HL-60/S4 (cell line): ENCODE measurements around the gene KCNJ11.

ENCODE experiments used
- in situ Hi-C: fragments of 300-500 bp; cut with MboI; formaldehyde crosslinking; loops from 2 replicates; pipeline ENCODE4 v1.14.3; 2022; ENCODE audit warnings: low sequenced_read_pairs

KCNJ11 gene

DNA sequence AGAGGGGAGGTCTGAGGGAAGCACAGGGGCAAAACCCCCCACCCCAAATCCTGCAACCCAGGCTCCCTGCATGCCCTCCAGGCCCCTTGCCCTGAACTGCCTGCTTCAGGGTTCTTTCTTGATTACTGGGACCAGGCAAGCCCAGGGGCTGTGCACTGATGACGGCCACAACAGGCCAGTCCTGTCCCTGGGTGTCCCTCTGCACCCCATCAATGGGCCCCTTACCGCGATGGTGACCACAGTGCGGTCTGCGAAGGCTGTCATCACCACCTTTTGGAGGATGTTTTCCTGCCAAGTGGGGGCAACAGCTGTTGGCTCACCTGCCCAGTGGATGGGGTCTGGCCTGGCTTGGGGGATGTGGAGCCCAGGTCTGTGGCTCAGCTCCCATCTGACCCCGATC lies 5.0 kb upstream of the KCNJ11 start:
- in situ Hi-C loops: loop anchor here (10.0 kb wide), 1 partner anchor 101 kb away; no protein-coding TSS in a partner anchor

DNA sequence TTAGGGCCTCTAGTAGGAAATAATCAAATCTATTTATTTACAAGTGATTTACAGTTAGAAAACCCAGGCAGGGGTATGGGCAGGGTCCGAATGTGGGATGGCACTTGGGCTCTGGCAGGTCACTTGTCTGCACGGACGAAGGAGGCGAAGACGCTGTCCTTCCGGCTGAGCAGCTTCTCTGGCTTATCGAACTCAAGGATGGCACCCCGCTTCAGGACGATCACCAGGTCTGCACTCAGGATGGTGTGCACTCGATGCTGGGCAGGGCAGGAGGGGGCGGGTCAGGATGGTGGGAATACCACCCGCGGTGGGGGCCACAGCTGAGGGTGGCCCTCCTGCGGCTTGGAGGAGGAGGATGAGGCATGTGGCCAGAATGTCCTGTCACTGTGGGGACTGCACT lies 4.4 kb upstream of the KCNJ11 start:
- in situ Hi-C loops: loop anchor here (10.0 kb wide), 1 partner anchor 102 kb away; no protein-coding TSS in a partner anchor

DNA sequence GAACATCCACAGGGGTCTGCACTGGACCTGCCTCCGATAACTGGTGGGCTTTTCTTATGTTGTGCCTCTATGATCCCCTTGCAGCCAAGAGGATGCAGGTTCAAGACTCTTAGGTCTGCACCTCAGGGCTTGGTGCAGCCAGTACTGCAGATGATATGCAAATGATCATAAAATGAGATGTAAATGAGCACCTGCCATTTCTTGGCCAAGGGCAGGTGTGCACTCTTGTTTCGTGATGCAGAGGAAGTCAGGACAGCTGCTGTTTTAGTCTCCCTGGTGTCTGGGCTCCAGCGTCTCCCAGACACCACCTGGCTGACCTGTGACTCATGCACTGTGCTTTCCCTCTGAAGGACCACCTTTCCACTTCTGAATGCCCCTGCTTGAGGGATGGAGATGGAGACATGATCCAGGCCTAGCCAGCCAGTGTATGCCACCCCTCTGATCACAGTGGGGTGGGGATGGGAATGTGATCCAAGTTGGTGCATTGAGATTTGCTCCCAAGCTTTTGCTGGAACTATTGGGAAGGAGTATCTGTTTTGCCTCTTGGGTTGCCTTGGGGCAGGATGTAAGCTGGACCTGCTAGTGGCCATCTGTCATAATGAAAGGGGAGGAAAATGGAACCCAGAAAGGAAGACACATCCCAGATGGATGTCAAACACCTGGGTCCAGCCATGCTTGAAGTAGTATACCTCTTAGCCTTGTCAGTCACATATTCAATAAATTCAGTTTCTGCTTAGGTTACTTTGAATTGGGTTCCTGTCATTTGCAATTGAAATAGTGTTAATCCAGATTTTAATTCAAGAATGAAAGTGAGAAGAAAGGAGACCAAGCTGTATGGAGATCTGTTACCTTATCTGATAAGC lies 3.3 kb upstream of the KCNJ11 start:
- in situ Hi-C loops: loop anchor here (10.0 kb wide), 1 partner anchor 103 kb away; no protein-coding TSS in a partner anchor

DNA sequence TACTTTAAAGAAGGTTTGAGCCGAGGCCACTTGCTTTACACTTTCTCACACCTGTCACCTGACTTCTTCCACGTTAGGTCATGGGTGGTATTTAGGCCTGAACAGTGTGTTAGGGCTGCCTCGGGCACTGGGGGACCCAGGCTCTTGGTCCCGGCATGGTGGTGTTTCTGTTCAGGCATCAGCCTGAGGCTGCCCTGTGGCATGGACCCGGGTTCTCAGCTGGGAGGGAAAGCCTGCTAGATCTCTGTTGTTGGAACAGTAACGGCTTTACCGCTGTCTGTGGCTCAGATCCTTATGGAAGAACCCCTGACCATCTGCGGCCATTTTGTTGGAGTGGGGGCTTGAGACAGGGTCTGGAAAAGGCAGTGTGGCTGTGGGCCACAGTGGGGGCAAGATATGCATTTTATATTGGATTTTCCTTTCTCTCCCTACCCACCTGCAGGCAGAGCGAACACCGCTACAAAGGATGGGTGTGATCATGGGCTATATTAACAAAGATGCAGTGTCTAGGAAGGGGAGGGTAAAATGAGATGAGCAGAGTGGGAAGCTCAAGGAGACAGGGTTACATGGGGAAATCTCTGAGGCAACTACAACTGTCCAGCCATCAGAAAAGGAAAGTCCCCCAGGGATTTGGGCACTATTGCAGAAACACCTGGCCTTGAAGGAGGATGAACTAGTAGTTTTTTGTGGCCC lies 1.6 kb upstream of the KCNJ11 start:
- in situ Hi-C loops: loop anchor here (10.0 kb wide), 1 partner anchor 105 kb away; no protein-coding TSS in a partner anchor

DNA sequence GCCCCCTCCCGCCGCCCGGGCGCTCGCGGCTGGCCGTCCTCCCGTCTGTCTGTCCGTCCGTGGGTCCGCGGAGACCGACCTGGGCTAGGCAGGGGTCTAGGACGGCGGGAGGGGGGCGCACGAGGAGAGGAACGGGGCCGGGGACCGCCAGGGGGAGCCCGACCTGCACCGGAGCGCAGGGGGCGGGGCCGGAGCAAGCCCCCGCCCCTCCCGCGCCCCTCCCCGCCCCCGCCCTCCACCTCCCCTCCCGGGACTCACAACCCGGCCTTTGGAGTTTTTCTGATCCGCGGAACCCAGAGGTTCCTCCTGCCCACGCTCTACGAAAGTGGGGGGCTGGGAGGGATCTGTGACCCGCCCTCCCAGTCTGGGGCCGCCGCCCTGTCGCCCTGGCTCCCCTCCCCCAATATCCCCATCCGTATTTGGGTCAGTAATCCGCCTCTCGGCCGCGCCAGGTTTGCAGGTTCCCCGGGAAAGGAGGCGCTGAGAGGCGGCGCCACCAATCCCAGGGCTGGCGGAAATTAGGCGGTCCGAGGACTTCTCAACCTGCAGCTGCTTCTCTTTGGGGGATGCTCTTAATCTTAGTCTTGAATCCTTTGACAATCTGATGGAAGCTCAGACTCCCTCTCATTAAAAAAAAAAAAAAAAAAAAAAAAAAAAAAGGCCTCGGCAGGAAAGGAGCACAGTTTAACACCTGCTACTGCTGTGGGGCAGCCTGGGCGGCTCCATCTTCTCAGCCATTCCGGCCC lies 925 bp upstream of the KCNJ11 start:
- in situ Hi-C loops: no loop called here

DNA sequence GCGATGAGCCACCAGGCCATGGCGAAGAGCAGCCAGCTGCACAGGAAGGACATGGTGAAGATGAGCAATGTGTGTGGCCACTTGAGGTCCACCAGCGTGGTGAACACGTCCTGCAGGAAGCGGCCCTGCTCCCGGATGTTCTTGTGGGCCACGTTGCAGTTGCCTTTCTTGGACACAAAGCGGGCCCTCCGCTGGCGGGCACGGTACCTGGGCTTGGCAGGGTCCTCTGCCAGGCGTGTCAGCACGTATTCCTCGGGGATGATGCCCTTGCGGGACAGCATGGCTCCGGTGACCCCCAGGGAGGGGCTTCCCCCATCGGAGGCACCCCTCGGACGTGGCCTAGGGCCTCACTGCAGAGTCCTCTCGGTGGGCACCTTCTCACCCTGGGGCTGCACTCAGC lies 648 bp downstream of the KCNJ11 start:
- in situ Hi-C loops: no loop called here

DNA sequence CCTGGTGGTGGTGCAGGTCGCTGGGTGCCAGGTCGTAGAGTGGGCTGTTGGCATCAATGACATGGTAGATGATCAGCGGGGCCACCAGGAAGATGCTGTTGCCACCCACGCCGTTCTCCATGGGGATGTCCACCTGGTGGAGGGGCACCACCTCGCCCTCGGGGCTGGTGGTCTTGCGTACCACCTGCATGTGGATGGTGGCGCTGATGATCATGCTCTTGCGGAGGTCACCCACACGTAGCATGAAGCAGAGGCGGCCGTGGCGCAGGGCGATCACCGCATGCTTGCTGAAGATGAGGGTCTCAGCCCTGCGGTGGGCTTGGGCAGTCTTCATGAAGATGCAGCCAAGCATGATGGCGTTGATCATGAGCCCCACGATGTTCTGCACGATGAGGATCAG lies 1.2 kb downstream of the KCNJ11 start:
- in situ Hi-C loops: no loop called here

DNA sequence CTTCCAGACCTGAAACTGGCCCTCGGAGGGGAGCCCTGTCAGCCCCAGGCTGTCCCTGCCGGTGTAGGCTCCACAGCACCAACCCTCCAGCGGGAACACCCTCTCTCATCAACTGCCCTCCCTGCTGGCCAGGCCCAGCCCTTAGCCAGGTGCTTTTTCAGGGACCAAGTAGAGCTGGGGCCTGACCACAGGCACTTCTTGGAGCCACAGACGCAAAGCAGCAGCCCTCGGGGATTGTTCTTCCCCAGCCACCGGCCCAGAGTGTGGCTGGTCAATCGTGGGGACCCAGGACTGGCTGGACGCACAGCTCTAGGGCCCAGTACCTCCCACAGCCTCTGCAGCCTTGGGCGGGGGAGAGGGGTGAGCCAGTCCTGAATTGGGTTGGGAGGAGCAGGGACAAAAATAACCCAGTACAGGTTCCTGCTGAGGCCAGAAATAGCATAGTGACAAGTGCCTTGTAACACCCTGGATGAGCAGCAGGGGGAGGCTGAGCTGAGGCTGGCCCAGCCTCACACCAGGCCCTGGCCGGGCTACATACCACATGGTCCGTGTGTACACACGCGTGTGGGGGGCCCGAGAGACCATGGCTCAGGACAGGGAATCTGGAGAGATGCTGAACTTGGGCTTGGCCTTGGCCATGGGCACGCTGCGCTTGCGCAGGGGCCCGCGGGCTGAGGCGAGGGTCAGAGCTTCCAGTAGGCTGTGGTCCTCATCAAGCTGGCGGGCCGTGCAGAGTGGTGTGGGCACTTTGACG lies 2.0 kb downstream of the KCNJ11 start:
- in situ Hi-C loops: no loop called here

DNA sequence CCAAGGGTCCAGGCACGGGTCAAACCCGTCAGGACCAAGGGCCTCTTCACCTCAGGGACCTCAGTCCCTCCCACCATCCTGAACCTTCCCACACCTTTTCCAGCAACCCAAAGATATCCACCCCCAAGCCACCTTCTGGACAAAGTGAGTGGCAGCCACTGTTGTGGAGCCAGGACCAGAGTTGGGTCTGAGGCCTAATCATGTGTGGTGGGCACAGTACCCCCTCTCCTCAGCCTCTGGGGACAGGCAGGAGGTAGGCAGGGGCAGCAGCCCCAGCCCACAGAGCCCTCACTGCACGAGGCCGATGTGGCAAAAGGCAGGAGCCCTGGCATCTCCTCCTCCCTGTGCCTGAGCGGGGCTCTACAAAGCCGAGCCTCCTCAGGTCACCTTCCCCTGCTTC lies 2.5 kb downstream of the KCNJ11 start:
- in situ Hi-C loops: no loop called here

DNA sequence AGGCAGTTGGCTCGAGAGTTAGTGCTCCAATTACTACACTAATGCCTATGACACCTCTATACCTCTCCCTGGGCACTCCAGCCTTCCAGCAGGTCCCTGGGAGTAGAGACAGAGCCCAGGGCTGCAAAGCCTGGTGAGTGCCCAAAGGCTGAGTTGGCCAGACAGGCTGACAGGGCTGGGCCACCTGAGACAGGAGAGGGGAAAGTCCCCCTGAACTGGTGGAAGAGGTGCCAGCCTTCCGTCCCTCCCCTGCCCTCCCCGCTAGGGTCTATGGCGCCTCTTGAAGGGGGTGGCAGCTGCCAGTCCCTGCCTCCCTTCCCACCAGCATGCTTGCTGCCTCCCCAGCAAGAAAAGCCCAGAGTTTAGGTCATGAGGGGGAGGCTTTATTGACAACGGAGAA lies 3.0 kb downstream of the KCNJ11 start:
- in situ Hi-C loops: no loop called here

DNA sequence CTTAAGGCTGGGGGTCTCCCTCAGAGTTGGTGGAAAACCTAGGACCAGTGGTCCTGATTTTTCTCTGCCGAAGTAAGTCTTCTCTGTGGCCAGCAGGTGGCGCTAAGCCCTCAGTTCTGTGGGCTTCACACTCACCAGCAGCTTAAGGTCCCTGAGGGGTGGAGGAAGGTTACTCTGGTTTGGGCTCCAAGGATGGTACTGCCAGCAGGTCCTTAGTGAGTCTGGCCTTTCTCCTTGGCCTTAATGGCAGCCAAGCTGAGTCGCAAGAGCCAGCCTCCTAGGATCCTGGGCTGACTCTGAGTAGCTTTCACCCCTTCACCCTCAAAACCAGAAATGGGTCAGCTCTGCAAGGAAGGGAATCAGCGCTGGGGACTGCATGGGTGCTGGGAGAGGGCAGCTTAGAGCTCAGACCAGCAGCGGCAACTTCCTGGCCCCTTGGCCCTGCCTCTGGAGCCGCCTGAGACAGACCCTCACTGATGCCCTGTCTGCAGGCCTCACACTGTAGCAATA lies 4.4 kb downstream of the KCNJ11 start:
- in situ Hi-C loops: no loop called here

DNA sequence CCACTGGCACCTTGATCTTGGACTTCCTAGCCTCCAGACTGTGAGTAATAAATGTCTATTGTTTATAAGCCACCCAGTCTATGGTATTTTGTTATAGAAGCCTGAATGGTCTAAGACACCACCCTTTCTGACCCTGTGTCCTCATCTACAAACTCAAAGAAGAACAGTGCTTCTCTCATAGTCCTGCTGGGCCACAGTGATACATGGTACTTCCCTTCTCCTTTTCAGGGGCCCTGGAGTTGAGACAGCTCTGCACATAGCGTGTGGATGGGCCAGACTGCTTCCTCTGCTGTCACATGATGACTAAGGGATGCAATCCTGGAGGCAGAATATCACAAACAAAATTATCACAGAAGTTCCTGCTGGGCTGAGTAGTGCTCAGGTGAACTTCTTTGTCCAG lies 5.0 kb downstream of the KCNJ11 start:
- in situ Hi-C loops: no loop called here

DNA sequence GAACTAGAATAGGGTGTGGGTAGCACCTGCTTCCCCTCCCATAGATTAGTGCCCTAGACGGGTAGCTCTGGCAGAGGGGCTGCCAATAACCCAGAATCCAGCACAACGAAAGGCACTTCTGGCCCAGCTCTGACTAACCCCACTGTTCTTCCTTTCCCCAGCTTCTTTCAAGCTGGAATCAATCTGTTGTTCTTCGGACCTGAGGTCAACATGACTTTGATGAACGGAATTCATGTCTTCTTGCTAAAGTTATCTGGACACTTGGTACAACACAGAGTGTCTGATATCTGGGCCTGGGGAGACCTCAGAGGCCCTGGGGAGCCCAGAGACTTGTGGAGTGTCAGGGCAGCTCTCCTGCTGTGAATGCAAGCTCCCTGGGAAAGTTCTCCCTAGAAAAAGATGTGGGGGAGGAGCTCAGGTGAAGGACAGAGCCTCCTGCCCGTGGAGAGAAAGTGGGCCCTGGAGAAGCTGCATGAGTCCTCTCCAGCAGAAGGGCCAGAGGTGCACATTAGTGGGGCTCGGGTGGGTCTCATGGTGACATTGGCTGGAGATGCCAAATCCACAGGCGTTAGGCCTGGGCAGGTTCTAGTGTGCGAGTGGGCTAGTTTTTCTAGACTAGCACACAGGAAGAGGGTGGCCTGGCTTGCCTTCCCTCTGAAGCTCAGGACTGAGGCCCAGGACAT lies 6.3 kb downstream of the KCNJ11 start:
- in situ Hi-C loops: no loop called here

DNA sequence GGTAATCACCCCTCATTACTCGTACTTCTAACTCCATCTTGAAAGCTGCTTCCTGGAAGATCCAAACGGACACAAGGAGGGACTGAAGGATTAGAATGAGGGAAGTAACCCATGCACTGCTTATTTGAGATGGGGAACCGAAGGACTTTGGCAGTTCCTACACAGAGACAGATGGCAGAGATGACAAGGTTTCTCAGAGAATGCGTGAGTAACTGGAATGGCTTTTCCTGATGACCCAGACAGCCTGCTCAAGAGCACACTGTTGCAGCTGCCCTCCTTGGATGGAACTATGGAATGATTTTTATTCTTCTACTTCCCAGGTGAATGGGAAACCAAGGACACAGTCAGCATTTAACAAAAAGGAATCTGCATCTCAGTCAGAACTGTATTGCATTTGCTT lies 7.3 kb downstream of the KCNJ11 start:
- in situ Hi-C loops: no loop called here

DNA sequence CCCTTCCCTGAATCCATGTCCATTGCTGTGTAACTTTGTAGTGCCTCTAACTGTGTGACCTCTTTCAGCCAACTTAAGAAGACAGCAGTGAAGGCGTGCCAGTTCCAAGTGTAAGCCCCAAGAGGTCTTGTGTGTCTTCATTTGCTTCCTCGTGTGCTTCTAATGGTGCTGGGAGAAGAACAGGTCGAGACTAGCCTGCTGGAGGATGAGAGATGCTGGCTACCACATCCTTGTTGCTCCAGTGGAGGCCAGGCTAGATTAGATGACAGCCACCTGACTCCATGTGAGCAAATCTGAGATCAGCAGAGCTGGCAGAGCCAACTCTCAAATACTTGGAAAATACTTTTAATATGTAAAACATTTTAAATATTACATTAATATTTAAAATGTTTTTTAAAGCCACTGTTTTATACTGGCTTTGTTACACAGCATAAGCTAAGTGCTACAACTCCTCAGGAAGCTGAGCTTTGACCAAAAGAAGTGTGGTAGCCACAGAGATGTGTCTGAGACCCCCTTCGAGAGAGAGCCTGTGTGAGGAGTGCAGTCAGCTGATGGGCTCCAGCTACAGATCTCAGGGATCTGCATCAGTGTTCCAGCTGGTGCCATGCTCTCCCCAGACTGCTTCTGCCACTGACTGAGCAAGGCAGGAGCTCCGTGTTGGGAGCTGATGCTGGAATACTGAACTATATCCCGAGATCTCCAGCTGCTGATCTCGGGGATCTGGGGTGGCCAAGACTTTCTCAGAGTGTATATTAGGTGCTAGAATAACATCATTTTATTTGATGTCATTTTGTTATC lies 8.9 kb downstream of the KCNJ11 start:
- in situ Hi-C loops: no loop called here

DNA sequence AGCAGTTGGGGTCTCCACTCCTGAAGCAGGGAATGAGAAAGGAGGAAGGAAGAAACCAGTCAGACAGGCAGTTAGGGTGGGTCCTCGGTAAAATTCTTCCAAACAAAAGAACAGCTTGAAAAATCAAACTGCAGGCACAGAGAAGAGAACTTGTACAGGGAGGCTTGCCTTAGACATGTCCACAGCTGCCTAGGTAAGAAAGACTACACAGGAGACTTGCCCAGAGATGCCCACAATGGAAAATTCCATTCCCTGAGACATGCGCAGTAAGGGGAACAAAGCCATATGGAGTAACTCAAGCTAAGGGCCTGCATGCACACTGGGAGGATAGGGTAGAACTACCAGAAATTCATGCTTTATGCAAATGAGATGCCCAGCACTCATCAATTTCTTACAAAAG lies 9.8 kb downstream of the KCNJ11 start:
- in situ Hi-C loops: no loop called here

DNA sequence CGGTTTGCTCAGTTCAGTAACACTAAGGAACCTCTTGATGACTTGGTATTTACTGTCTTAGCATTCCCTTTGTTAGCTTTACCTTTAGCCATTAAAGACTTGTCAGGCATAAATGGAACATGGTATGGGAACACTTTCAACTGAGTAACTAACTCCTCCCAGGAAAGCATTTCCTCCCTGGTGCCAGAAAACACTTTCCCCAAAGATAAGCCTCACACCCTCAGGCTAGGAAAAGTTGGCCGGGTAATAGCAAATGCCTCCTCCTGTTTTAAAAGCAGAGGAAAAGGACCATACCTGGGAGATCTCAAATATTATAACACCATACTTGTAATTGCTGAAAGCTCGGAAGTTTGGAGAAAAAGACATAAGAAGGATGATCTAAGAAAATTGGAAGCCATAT lies 12.0 kb downstream of the KCNJ11 start:
- in situ Hi-C loops: no loop called here

DNA sequence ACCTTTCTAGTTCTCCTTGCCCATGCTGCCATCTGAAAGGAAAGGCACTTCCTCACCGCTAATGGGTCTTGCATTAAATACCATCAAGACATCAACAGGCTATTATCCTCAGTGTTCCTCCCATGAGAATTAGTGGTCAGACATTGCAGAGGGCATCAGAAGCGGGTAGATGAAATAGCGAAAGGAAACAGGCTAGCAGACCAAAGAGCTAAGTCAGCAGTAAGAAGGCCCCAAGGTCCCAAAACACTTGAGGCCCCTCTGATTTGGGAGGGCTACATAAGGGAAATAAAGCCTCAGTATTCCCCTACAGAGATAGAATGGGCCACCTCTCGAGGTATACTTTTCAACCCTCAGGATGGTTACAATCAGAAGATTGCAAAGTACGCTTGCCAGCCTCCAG lies 12.9 kb downstream of the KCNJ11 start:
- in situ Hi-C loops: no loop called here

DNA sequence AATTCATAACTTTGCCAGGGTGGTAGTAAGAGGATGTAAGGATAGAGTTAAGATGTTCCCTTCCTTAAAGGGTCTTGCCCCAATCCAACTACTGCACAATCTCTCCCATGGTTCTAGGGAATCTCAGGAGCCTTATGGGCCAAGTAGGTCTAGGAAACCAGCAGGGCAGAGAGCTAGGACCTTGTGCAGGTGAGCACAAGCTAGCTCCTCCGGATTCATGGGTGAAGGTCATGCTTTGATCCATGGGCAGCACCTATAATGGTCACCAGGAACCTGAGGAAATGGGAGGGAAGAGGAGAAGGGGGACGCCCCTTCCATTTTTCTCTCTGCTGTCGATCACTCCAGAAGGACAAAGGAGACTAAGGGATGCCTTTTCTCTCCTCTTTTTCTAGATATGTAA lies 16.8 kb downstream of the KCNJ11 start:
- in situ Hi-C loops: no loop called here
